Measurements from ENCODE around the gene INPP5D.
"Not testable (repeated sequence)": the region's sequence is repeated elsewhere in the genome, so short reads cannot be mapped to it uniquely, and the experiment has no call there.

Gene INPP5D

GRCh38 chr2:233032551-233033320 is 27.4 kb upstream of the INPP5D start, which contains the start of gene NEU2:
NEU2 (plus strand) TSS chr2:233032672; CDS start chr2:233032672, 0 bp downstream.
- no peak for DNase-seq

- no peak for DNase-seq
Observed at GRCh38 chr2:233033672-233034071, 26.5 kb upstream of the INPP5D start.

GRCh38 chr2:233034091-233034882 is 25.9 kb upstream of the INPP5D start:
- DNase-seq = no peak

GRCh38 chr2:233035426-233036161 is 24.5 kb upstream of the INPP5D start:
- no peak for DNase-seq

GRCh38 chr2:233036162-233036838 is 23.8 kb upstream of the INPP5D start:
- DNase-seq = no peak

GRCh38 chr2:233037078-233037477 is 23.1 kb upstream of the INPP5D start:
- DNase-seq = no peak

- DNase-seq = no peak
Observed at GRCh38 chr2:233039212-233039845, 20.8 kb upstream of the INPP5D start.

GRCh38 chr2:233039846-233040530 is 20.2 kb upstream of the INPP5D start:
- no peak for DNase-seq

- DNase-seq = no peak
Observed at GRCh38 chr2:233040571-233040970, 19.6 kb upstream of the INPP5D start.

GRCh38 chr2:233041722-233042323 is 18.3 kb upstream of the INPP5D start:
- DNase-seq = no peak

- no peak for DNase-seq
Observed at GRCh38 chr2:233042549-233042948, 17.6 kb upstream of the INPP5D start.

GRCh38 chr2:233044974-233045605 is 15.1 kb upstream of the INPP5D start:
- no peak for DNase-seq

GRCh38 chr2:233047206-233047605 is 12.9 kb upstream of the INPP5D start:
- no peak for DNase-seq

- no peak for DNase-seq
Observed at GRCh38 chr2:233047667-233048066, 12.5 kb upstream of the INPP5D start.

GRCh38 chr2:233048569-233049193 is 11.5 kb upstream of the INPP5D start:
- no peak for DNase-seq

- DNase-seq = no peak
Observed at GRCh38 chr2:233049194-233049761, 10.9 kb upstream of the INPP5D start.

GRCh38 chr2:233051241-233052149 is 8.6 kb upstream of the INPP5D start:
- DNase-seq = no peak

- not testable (repeated sequence) for DNase-seq
Observed at GRCh38 chr2:233052517-233052916, 7.6 kb upstream of the INPP5D start.
